ENCODE measurements around the gene GOLGA6L7. TPM values are rescaled to one million over a fixed set of nuclear protein-coding genes. Genes with fewer than 3 reads are reported as not detected.
"Not testable (repeated sequence)": the region's sequence is repeated elsewhere in the genome, so short reads cannot be mapped to it uniquely, and the experiment has no call there.

Gene GOLGA6L7
- total RNA-seq = not detected

GRCh38 chr15:28848521-28848920 is at the start of gene GOLGA6L7:
Gene GOLGA6L7 (minus strand): TSS chr15:28848644. CDS start chr15:28848549, 95 bp downstream.
- DNase-seq (ENCODE audit: low spot score in 2 of 2); H3K36me3 ChIP-seq; H3K27ac ChIP-seq; H3K4me1 ChIP-seq; H3K9me3 ChIP-seq; H3K4me3 ChIP-seq; H3K27me3 ChIP-seq: not testable (repeated sequence)
- WGBS = 95% methylated on average over 13 of the region's 13 CpGs

- Histone ChIP-seq H3K27ac (no peak overlapping the region), H3K9me3 (no peaks in the 10 kb centered on the region), H3K4me3 (no peak overlapping the region), H3K36me3 (no peaks in the 10 kb centered on the region), H3K27me3 (peaks cover 4% of the 10 kb centered on the region), H3K4me1 (no peaks in the 10 kb centered on the region)
- TF ChIP-seq POLR2AphosphoS5 (IDR thresholded peaks at IDR 0.05) = no peak
- TF ChIP-seq POLR2A (IDR thresholded peaks at IDR 0.05) = no peak
- no peak for TF ChIP-seq CTCF (IDR thresholded peaks at IDR 0.05)
- TF ChIP-seq EP300 (IDR thresholded peaks at IDR 0.05) = no peak
- WGBS = 91% methylated on average over 13 of the region's 13 CpGs
- no peak for DNase-seq (ENCODE audit: low spot score in 2 of 2)
Measured at GRCh38 chr15:28897861-28898585, 49.6 kb upstream of the GOLGA6L7 start.

GRCh38 chr15:28896951-28897350 is 48.5 kb upstream of the GOLGA6L7 start:
- H3K36me3 ChIP-seq = no peaks in the 10 kb centered on the region
- no peak overlapping the region for H3K27ac ChIP-seq
- no peaks in the 10 kb centered on the region for H3K9me3 ChIP-seq
- WGBS = 66% methylated on average over 4 of the region's 4 CpGs
- DNase-seq (ENCODE audit: low spot score in 2 of 2) = no peak
- peaks cover 4% of the 10 kb centered on the region for H3K27me3 ChIP-seq
- TF ChIP-seq POLR2A (IDR thresholded peaks at IDR 0.05) (no peak), CTCF (IDR thresholded peaks at IDR 0.05) (no peak), POLR2AphosphoS5 (IDR thresholded peaks at IDR 0.05) (no peak), EP300 (IDR thresholded peaks at IDR 0.05) (no peak)
- H3K4me3 ChIP-seq = no peak overlapping the region
- no peaks in the 10 kb centered on the region for H3K4me1 ChIP-seq

- Histone ChIP-seq H3K4me1 (no peaks in the 10 kb centered on the region), H3K27me3 (peaks cover 4% of the 10 kb centered on the region), H3K36me3 (no peaks in the 10 kb centered on the region), H3K27ac (no peak overlapping the region), H3K4me3 (no peak overlapping the region), H3K9me3 (no peaks in the 10 kb centered on the region)
- no peak for DNase-seq (ENCODE audit: low spot score in 2 of 2)
- WGBS = 95% methylated on average over 6 of the region's 6 CpGs
- no peak for TF ChIP-seq POLR2AphosphoS5 (IDR thresholded peaks at IDR 0.05)
- no peak for TF ChIP-seq CTCF (IDR thresholded peaks at IDR 0.05)
- TF ChIP-seq EP300 (IDR thresholded peaks at IDR 0.05) = no peak
- TF ChIP-seq POLR2A (IDR thresholded peaks at IDR 0.05) = no peak
Measured at GRCh38 chr15:28895566-28895965, 47.1 kb upstream of the GOLGA6L7 start.

GRCh38 chr15:28895146-28895545 is 46.7 kb upstream of the GOLGA6L7 start:
- H3K27me3 ChIP-seq = peaks cover 4% of the 10 kb centered on the region
- WGBS = 91% methylated on average over 12 of the region's 13 CpGs
- TF ChIP-seq POLR2A (IDR thresholded peaks at IDR 0.05) (no peak), EP300 (IDR thresholded peaks at IDR 0.05) (no peak), POLR2AphosphoS5 (IDR thresholded peaks at IDR 0.05) (no peak), CTCF (IDR thresholded peaks at IDR 0.05) (no peak)
- no peaks in the 10 kb centered on the region for H3K9me3 ChIP-seq
- H3K4me1 ChIP-seq = no peaks in the 10 kb centered on the region
- H3K4me3 ChIP-seq = no peak overlapping the region
- DNase-seq (ENCODE audit: low spot score in 2 of 2) = no peak
- no peak overlapping the region for H3K27ac ChIP-seq
- no peaks in the 10 kb centered on the region for H3K36me3 ChIP-seq

GRCh38 chr15:28894631-28895030 is 46.2 kb upstream of the GOLGA6L7 start:
- no peaks in the 10 kb centered on the region for H3K36me3 ChIP-seq
- no peak overlapping the region for H3K4me3 ChIP-seq
- DNase-seq (ENCODE audit: low spot score in 2 of 2) = no peak
- TF ChIP-seq EP300 (IDR thresholded peaks at IDR 0.05) = no peak
- no peak for TF ChIP-seq POLR2A (IDR thresholded peaks at IDR 0.05)
- no peak for TF ChIP-seq CTCF (IDR thresholded peaks at IDR 0.05)
- TF ChIP-seq POLR2AphosphoS5 (IDR thresholded peaks at IDR 0.05) = no peak
- H3K27me3 ChIP-seq = peaks cover 4% of the 10 kb centered on the region
- H3K27ac ChIP-seq = no peak overlapping the region
- 82% methylated on average over 13 of the region's 13 CpGs for WGBS
- no peaks in the 10 kb centered on the region for H3K4me1 ChIP-seq
- no peaks in the 10 kb centered on the region for H3K9me3 ChIP-seq
